Measurements from ENCODE around the gene RPS19. TPM values are rescaled to one million over a fixed set of nuclear protein-coding genes. Genes with fewer than 3 reads are reported as not detected.

RPS19 gene
- total and polyA plus RNA-seq, 2 donors (not counting 1 experiment from before 2014, with no cell fraction given): 1,320 to 2,197 TPM

GRCh38 chr19:41849067-41849466, 11.0 kb upstream of the RPS19 start:
- no peak for TF ChIP-seq CTCF (conservative IDR thresholded peaks at IDR 0.05 in 1 of 2, IDR thresholded peaks at IDR 0.05 in 1 of 2; ENCODE audit: low read depth in 1 of 2, low read length in 2 of 2)
- TF ChIP-seq EZH2 (IDR thresholded peaks at IDR 0.05; ENCODE audit: low read length, missing control alignments): no peak
- Histone ChIP-seq H4K20me1 (ENCODE audit: control insufficient read depth, extremely low read depth, insufficient read depth, low read length) (no peaks in the 10 kb centered on the region), H3K4me3 (replicated peaks in 1 of 4; ENCODE audit: control extremely low read depth in 1 of 4, insufficient read depth in 1 of 4, low read depth in 3 of 4, low read length in 4 of 4) (no peak overlapping the region), H2AFZ (ENCODE audit: low read length) (no peak overlapping the region), H3K4me2 (ENCODE audit: extremely low read depth, insufficient read depth, low read length) (no peak overlapping the region), H3K27me3 (ENCODE audit: control insufficient read depth, insufficient read depth, low read length) (peaks cover 20% of the 10 kb centered on the region), H3K4me1 (ENCODE audit: control insufficient read depth, extremely low read depth, insufficient read depth, low read length) (no peaks in the 10 kb centered on the region), H3K9ac (ENCODE audit: insufficient read depth, low read length) (no peak overlapping the region), H3K79me2 (ENCODE audit: control insufficient read depth, insufficient read depth, low read length) (no peaks in the 10 kb centered on the region), H3K9me3 (ENCODE audit: control insufficient read depth, insufficient read depth, low read depth, low read length) (no peaks in the 10 kb centered on the region), H3K27ac (ENCODE audit: insufficient read depth, low read length) (no peak overlapping the region), H3K36me3 (ENCODE audit: control insufficient read depth, insufficient read depth, low read length) (no peaks in the 10 kb centered on the region)
- no peak for DNase-seq (ENCODE audit: low read depth in 2 of 2)

DNA sequence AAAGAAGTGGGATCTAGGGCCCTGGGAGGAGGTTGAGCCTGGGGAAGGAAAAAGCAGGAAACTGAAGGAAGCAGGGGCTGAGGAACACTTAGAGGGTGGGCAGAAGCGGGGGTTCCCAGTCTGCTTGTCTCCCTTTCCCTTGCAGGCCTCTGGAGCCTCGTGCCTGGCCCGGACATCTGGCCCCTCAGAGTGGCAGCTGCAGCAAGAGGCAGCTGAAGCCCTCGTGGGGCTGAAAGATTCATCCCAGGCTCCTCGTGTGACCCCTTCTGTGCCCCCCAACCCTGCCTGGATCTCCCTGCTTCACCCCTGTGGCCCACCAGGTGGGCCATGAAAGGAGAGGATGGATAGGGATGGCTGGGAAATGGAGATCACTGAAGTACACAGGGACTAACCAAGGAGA, 9.7 kb upstream of the RPS19 start:
- Histone ChIP-seq H3K9me3 (ENCODE audit: control insufficient read depth, insufficient read depth, low read depth, low read length) (no peaks in the 10 kb centered on the region), H2AFZ (ENCODE audit: low read length) (no peak overlapping the region), H3K4me1 (ENCODE audit: control insufficient read depth, extremely low read depth, insufficient read depth, low read length) (no peaks in the 10 kb centered on the region), H3K27me3 (ENCODE audit: control insufficient read depth, insufficient read depth, low read length) (peaks cover 25% of the 10 kb centered on the region), H3K79me2 (ENCODE audit: control insufficient read depth, insufficient read depth, low read length) (no peaks in the 10 kb centered on the region), H3K27ac (ENCODE audit: insufficient read depth, low read length) (no peak overlapping the region), H3K9ac (ENCODE audit: insufficient read depth, low read length) (no peak overlapping the region), H4K20me1 (ENCODE audit: control insufficient read depth, extremely low read depth, insufficient read depth, low read length) (no peaks in the 10 kb centered on the region), H3K4me3 (replicated peaks in 1 of 4; ENCODE audit: control extremely low read depth in 1 of 4, insufficient read depth in 1 of 4, low read depth in 3 of 4, low read length in 4 of 4) (no peak overlapping the region), H3K4me2 (ENCODE audit: extremely low read depth, insufficient read depth, low read length) (no peak overlapping the region), H3K36me3 (ENCODE audit: control insufficient read depth, insufficient read depth, low read length) (no peaks in the 10 kb centered on the region)
- TF ChIP-seq CTCF (conservative IDR thresholded peaks at IDR 0.05 in 1 of 2, IDR thresholded peaks at IDR 0.05 in 1 of 2; ENCODE audit: low read depth in 1 of 2, low read length in 2 of 2) (no peak), EZH2 (IDR thresholded peaks at IDR 0.05; ENCODE audit: low read length, missing control alignments) (no peak)
- no peak for DNase-seq (ENCODE audit: low read depth in 2 of 2)

DNA sequence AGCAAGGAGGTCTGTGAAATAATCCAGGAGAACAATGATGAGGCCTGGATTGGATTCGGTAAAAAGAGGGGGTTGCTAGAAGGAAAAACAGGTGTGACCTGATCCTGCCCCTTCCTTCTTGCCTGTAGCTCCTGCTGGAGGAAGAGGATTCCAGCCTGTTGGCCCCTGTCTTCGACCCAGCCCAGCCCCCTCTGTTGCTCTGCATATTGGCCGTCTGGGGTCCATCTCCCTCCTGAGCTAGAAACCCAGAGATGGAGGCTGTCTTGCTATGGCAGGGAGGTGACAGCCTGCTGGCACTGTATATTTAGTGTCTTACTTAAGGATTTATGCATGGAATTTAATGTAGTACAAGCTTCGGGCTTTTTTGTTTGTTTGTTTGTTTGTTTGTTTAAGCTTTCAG, 8.6 kb upstream of the RPS19 start:
- no peak overlapping the region for H3K4me2 ChIP-seq (ENCODE audit: extremely low read depth, insufficient read depth, low read length)
- no peak for DNase-seq (ENCODE audit: low read depth in 2 of 2)
- no peak overlapping the region for H3K4me3 ChIP-seq (replicated peaks in 1 of 4; ENCODE audit: control extremely low read depth in 1 of 4, insufficient read depth in 1 of 4, low read depth in 3 of 4, low read length in 4 of 4)
- TF ChIP-seq CTCF (conservative IDR thresholded peaks at IDR 0.05 in 1 of 2, IDR thresholded peaks at IDR 0.05 in 1 of 2; ENCODE audit: low read depth in 1 of 2, low read length in 2 of 2) (no peak), EZH2 (IDR thresholded peaks at IDR 0.05; ENCODE audit: low read length, missing control alignments) (no peak)
- H3K36me3 ChIP-seq (ENCODE audit: control insufficient read depth, insufficient read depth, low read length): no peaks in the 10 kb centered on the region
- H3K27me3 ChIP-seq (ENCODE audit: control insufficient read depth, insufficient read depth, low read length): peaks cover 25% of the 10 kb centered on the region
- no peak overlapping the region for H2AFZ ChIP-seq (ENCODE audit: low read length)
- H3K9me3 ChIP-seq (ENCODE audit: control insufficient read depth, insufficient read depth, low read depth, low read length): no peaks in the 10 kb centered on the region
- H3K4me1 ChIP-seq (ENCODE audit: control insufficient read depth, extremely low read depth, insufficient read depth, low read length): no peaks in the 10 kb centered on the region
- H3K9ac ChIP-seq (ENCODE audit: insufficient read depth, low read length): no peak overlapping the region
- H3K27ac ChIP-seq (ENCODE audit: insufficient read depth, low read length): no peak overlapping the region
- no peaks in the 10 kb centered on the region for H4K20me1 ChIP-seq (ENCODE audit: control insufficient read depth, extremely low read depth, insufficient read depth, low read length)
- H3K79me2 ChIP-seq (ENCODE audit: control insufficient read depth, insufficient read depth, low read length): no peaks in the 10 kb centered on the region
